NCI-H2227 treated with DMSO at 0.1 percent for 48 hours (cell line): ENCODE data around the gene SLC2A4.

Source experiments
- DNase-seq: peaks from one replicate; lab custom pipeline; 2025; lab: John Stamatoyannopoulos, UW

Gene SLC2A4

DNA sequence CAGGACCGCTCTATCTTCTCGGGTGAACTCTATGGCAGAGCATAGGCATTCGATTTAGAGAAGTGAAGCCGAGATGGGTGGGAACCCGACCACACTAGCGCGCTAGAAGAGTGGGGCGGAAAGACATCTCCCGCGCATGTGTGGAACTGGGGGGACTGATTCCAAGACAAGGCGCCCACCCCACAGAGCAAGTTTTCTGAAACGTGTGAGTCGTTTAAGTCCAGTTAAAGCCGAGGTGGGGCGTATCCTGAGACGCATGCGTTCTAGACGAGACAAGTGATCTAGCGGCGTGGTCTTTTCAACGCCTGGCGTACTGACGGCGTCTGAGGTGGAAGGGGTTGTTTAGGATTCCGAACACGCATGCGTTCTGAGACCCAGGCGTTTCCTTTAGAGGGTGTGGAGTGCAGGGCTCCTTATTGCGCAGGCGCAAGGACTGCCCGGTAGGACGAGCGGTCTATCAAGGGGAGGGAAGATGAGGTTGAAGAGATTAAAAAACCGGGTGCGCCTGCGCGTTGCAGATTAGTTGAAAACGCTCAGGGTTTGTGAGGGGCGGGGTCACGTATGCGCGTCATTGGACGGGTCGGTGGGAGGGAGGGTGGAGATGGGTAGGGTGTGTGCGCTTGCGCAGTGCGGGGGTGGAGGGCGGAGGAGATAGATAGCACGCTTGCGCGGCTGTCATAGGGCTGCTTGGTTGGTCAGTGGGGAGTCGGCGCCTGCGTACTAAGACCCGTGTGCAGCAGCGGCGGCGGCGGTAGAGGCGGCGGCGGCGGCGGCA is 25.6 kb downstream of the SLC2A4 start, which contains the start of gene EIF5A:
Gene EIF5A (plus strand): TSS at position 718 of the 775 bp plus-strand sequence. CDS start 2,008 bp downstream, outside the sequence.
- peak; percentile 99 for DNase-seq

DNA sequence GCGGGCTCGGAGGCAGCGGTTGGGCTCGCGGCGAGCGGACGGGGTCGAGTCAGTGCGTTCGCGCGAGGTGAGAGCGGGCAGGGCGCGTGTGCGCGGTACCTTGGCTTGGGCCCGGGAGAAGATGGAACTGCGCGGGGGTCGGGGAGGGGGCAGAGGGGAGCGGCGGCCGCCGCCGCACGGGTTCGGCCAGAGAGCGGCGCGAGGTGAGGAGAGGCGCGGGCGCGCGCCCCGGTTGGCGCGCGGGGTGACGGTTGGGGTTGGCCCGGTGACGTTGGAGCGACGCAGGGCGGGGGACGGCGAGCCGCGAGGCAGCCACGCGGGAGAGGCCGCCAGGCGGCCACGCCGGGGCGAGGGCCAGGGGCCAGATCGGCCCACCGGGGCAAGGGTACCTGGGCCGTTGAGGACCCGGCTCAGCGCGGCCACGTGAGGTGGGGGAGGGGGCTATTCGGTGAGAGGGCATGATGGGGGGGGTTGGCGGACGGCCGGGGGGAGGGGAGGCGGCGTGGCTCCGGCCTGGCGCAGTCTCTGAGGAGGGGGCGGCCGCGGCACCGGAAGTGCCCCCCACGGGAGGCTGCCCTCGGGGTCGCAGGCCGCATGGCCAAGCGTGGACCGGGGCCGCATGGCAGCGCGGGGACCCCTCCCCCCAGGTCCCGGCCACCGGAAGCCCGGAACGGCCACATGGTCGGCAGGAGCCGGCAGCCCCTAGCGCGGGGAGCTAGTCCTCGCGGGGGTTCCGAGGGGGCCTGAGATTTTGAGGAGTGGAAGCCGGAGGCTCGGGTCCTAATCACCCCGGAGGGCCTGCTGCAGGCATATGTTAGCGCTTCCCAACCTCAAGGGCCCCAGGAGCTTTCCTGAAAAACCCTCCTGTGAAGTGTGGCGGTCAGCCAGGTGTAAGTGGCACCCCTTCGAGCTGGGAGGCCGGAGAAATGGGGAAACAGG is 26.4 kb downstream of the SLC2A4 start:
- no peak for DNase-seq

DNA sequence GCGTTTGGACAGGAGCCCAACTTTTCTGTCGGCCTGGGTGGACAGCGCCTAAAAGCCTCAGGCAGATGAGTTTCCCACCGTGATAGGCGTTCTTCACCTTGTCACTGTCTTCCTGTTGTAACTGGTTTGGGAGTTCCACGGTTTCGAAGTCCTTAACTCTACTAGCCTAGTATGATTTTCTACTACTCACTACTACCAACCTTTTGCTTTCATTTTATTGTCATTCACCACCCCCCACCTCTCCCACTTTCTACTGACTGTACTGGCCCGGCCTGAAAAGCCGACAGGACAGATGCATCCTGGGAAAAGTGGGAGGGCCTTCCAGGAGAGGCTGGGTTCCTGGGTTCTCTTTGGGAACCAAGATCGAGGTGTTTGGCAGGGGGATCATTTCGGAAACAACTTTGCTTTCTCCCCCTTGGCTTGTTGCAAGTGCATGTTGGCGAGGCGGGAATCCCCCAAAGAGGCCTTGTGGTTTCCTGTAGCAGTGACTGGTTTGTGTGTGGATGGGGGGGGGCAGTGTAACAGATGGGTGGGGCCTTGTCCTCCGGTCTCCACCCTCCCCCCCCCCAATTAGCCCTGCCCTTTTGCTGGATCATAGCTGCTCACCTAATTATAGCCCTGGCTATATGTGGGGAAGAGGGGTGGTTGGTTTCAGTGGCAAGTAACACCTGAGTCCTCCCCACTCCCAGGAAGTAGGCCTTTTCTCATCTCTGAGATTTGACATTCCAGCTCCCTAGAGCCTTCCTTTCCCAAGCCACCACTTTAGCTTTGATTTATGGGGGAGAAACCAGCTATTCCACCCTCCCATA is 27.3 kb downstream of the SLC2A4 start:
- DNase-seq, result peak; percentile 75

DNA sequence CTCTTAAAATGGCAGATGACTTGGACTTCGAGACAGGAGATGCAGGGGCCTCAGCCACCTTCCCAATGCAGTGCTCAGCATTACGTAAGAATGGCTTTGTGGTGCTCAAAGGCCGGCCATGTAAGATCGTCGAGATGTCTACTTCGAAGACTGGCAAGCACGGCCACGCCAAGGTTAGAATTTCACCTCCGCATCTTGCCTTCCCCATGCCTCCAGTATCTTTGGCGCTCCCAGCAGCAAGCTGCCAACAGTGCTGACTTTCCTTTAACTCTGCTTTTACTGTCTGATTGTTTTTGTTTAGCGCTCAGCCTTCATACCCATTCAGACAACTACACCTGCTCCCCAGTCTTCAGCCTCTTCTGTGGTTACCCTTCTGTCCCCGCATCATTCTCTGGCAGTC is 28.1 kb downstream of the SLC2A4 start:
- no peak for DNase-seq

DNA sequence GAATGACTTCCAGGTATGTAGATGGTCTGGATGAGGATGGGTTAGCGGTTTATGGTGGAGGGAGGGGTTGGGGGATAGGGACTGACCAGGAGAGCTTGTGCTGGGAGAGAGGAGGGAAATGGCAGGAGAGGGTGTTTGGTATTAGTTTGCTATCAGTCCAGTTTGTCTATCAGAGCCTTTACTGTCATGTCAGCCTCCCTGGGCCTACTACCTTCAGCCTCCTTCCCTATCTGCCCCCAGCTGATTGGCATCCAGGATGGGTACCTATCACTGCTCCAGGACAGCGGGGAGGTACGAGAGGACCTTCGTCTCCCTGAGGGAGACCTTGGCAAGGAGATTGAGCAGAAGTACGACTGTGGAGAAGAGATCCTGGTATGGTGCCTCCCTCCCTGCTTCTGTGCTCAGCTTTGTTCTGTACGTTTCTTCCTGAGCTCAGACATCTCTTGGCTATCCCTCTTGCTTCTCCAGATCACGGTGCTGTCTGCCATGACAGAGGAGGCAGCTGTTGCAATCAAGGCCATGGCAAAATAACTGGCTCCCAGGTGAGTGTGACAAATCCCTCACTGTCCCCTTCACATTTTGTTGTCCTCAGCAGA is 29.7 kb downstream of the SLC2A4 start:
- DNase-seq, result no peak

DNA sequence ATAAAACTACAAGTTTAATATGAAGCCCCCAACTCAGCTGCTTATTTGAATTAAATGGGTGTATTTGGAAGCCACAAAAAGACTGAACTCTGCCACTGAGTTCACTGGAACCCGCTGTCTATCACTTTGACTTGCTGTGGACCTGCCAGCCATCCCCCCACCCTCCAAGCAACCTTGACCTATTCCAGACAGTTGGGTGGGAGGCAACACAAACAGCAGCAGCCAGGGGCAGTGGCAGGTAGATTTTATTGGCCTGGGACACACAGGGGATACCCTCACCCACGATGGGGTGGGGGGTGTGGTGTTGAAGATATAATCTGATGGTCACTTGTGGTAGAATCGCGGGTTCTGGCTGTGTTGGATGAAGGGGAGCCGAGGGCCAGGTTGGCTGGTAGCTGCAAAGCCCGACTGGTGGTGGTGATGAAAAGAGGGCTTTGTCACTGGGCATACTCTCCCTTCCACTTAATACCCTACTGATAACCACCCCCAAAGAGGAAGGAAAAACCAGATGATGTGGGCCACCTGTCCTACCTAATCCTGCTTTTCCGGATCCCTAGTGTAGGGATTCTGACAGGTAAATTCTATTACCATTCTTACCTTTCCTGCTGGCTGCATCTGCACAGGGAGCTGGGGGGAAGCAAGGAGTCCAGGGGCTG is 31.0 kb downstream of the SLC2A4 start:
- DNase-seq, result no peak

DNA sequence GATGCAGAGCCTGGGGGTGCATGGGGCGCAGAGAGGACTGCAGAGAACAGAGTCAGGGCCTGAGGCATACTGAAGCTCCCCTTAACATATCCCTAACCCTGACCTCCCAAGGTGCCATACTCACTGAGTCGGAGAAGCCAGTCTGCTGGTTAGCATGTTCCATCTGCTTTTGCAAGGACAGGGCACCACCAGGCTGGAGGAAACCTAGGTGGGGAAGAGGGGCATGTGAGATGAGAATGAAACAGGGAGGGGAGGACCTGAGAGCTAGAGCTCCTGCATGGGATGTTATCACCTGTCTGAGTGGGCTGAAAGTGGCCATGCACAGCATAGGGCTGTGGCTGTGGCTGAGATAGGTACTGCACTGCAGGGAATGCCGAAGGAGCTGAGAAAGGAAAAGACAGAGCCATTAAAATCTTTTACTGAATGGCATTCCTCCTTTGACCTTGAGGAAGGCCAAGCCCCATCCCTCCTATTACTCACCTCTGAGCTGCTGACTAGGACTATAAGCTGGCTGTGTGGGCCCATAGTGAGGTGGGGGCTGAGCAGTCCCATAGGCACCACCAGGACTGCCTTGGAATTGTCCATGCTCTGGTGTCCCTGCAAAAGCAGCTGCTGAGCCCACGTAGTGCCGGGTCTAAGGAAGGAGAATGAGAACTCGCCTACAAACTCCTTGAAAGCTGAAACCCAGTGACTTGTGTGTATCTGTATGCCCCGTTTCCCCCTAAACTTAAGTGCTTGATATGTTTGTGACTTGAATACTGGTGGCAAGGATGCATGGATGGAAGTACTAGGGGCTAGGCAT is 31.8 kb downstream of the SLC2A4 start:
- no peak for DNase-seq

DNA sequence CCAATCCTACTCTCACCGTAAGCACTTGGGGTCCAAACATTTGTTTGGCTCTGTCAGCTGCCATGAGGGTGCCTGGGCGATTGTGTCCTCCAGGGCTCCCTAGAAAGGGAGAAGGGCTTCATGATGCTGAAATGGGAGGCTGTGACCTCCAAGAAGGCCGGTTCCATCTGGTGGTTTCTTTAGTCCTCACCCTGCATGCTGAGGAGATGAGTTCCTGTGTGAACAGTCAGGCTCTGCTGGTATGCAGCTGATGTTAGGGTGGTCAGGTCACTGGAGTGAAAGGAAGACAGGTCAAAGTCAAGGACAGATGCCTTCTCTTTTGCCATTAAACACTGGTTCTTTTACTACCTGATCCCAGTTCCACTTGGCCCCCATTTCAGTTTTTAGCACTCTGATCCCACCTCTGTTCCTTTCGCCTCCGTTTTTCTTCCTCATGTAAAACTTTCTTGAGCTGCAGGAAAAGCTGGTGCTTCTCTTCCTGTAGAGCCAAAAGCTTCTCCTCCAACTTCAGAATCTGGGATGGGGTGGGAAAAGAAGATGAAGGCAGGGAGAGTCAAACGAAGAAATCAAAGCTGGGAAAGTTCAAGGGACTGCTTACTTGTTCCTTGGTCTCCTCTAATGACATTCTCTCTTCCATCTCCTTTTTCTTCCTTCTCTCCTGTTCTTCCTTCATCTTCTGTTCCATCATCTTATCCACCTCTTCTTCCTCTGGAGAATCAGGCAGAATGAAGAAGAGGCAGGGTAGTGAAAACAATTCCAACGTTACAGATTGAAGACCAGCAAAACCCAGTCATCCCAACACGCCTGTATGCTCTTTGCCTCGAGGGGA is 32.6 kb downstream of the SLC2A4 start:
- DNase-seq, result no peak

DNA sequence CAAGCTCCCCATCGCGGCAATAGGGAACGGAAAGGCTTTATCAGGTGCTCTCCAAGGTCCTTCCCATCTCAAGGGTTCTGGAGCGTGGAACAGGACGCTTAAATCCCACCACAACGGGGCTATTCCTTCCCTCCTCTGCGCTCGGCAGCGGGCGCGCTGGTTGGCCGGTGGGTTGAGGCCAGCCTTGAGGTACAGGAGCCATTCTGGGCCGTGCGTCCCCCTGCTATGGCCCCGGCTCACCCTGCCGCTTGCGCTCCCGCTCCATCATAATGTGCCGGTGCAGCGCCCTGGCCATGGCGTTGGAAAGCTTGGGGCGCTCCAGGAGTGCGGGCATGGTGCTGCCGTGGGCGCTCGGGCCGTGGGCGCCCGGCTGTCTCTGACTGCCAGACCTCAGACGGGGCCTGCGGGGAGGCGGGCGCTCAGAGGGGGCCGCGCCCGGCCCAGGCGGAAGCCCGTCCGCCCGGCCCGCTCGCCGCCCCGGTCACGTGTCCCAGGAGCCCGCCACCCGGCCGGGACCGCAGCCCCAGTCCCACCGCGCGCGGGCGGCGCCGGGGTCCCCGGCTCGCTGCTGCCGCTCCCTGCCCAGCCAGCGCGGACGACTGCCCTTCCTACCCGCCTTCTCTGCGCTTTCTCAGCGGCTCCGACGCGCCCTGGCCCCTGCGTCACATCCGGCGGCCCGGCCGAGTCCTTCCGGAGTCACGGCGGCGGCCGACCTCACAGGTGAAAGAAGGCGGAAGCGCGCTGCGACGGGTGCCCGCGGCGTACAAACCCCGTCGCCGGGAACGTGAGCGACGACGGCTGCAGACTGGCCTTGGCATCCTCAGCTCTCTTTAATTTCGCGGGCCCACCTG is 33.4 kb downstream of the SLC2A4 start, which contains the start of gene GPS2:
Gene GPS2 (minus strand): TSS at position 642 of the 851 bp plus-strand sequence. CDS start 308 bp downstream, at position 334.
- DNase-seq, result peak; percentile 70

DNA sequence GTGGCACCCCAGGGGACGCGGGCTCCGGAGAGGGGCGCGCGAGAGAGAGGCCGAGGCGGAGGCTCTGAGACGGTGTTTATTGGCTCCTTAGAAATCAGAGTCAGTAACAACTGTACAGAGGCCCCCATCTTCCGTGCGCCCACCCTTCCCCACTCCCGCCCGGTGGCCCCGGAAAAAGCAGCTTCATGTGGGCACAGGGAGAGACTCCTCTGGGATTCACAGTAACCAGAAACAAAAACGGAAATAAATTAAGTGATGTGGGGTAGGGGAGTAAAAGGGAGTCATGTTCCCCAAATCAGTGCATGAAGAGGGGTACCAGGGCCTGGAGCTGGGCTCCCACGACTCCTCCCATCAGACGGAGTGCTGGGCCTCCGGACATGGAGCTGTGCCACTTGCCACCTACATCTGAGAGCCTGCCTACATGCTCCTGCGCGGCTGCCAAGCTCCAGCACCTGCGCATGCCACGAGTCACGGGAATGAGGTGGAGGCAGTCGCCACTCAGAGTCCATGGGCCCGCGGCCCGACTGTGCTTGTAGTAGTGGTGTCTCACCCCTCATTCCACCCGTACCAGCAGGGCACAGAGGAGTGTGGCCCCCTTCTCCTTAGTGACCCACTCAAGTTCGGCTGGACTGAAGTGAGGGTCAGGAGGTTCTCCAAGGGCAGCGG is 34.2 kb downstream of the SLC2A4 start:
- DNase-seq, result no peak

DNA sequence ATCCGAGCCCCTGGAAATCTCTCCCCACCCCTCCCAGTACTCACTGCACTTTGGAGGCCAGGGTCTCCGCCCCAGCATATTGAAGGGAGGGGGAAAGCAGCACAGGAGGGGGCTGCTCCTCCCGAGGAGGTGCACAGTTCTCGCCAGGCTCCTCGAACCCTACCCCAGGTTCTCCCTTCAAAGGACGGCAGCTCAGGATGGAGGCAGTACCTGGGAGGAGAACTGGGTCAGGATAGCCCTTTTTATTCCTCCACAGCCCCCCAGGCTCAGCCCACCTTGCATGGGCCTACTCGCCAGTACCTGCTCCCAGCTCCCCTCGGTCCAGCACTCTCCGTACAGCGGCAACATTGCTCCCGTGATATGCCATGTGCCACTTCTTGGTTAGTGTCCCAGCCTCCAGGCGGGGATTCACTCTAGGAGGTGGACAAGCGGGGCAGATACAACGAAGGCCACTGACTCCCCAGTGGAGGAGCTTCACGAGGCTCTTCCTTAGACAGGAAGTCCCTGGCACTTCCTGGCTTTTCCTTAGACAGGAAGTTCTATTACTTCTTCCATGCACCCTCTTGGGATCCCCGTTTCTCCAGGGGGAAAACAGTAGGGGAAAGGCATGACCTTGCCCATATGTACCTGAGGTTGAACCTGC is 35.8 kb downstream of the SLC2A4 start:
- DNase-seq, result no peak

DNA sequence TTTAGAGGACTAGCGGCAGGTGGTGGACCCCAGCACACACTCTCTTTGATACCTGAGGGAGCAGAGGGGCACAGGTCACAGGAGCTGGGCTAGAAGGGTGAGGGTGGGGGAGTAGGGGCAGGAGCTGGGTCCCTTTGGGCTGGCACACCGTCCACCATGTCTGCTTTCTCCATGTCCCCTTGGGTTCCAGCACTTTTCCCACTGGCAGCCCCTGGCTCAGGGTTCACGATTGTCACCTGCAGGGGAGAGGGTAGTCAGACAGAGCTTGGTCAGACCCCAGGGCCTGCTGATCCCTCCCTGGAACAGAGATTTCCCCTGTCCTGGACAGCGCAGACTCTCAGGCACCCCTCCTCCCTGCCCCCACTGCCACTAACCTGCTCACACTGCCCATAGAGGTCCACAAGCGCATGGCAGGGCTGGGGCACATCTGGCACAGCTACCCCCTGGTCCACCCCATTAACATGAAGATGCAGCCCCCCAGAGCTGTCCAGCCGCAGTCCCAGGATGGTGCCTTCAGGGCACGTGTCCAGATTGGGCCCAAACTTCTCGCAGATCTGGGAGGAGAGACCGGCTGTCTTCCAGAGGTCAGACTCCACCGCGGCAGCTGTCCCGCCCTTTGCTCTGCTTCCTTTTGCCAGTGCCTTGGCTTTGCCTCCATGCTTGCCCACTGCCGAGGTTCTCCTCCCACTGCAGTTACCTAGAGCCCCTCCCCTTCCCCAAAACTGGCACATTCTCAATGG is 36.8 kb downstream of the SLC2A4 start:
- no peak for DNase-seq

DNA sequence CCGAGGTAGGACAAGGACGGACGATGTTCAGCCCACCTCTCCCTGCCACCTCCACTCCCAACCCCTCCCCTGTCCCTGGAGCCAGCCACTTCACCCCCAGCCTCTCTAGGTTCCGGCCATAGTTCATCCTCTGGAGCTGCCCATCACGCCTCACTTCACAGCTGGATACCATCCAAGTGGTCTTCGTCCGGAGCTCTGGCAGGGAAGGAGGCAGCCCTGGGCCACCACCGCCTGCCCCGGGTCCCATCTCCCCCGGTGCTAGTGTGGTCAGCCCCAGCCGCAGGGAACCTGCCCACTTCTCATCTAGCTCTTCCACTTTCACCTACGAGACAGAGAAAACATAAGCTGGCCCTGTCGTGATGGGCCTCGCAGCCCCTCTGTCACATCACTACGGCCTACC is 39.9 kb downstream of the SLC2A4 start:
- no peak for DNase-seq

DNA sequence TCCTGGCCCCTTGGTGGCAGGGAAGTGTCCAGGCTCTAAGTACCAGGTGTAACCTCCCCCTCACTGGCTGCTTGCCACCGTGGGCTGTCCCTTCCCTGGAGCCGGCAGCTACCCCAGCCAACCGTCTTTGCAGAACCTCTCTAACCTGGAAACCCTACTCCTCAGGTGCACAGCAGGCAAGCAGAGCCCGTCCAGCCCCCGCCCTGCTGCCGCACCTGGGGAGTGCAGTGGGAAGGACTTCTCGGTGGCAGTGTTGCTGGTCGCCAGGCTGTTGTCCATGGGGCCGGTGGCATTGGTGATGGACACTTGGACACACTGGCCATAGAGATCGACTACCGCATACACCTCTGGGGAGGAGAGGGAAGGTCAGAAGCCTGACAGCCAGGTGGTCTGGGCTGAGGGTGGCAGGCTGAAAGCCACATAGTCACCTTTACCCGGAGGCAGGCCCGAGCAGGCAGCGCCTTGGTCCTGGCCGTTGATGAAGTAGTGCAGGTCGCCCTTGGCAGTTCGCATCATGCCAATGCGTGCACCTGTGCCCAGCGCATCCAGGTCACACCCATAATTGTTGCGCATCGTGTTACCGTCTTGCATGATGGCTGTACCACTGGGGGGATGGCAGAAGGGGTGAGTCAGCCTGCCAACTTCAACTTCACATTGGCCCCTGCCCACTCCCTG is 41.1 kb downstream of the SLC2A4 start:
- DNase-seq, result no peak

DNA sequence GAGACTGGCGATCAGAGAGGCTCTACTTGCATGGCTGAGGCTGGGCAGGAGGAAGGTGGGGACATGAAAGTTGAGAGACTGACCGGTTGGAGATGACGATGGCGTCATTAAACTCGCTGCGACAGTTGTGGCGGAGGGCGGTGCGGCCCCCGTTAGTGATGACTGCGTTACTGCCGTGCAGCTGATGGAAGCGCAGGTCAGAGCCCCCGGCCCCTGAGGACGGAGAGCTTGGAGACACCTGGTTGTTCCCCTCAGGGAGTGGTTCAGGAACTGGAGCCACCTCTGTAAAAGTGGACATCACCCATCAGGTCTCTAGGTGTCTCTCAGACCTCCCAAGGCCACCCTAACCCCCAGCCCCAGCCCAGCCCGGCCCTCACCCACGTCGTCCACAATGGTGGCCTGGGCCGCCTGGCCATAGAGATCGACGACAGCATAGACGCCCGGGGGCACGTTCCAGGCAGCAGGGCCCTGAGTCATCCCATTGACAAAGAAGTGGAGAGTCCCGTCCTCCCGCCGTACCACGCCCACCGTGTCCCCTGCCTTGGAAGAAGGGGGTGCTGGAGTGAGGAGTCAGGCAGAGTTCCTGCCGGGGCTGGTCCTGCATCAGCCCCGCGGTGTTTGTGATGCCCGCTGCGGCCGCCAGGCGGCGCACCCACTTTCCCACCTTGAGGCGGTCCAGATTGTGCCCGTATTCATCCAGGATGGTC is 42.4 kb downstream of the SLC2A4 start:
- DNase-seq, result no peak
